HCT116 (cell line): ENCODE data around the gene AATF. TPM values are rescaled to one million over a fixed set of nuclear protein-coding genes. Genes with fewer than 3 reads are reported as not detected.

Experiments
- ATAC-seq: fragments of 200-7000 bp; cut with Tn5 transposase; 2 replicates; pipeline ENCODE4 v1.9.1; 2020; ENCODE audit warnings: mild to moderate bottlenecking, moderate library complexity
- BruUV-seq: library from RNA; stranded (reverse); fragments of 400-500 nt; replicated peaks from 2 replicates; lab custom pipeline; 2021; lab: Mats Ljungman, UMichigan
- CTCF ChIA-PET: fragments of 300-600 bp; sonication (Branson Sonifier 250); formaldehyde crosslinking; loops from one replicate; lab custom pipeline; 2021; ENCODE audit warnings: antibody characterized with exemption; lab: Charles Lee
- POLR2A ChIA-PET: fragments of 300-600, 350-600 bp; sonication (Branson Sonifier 250); formaldehyde crosslinking; loops from one replicate; lab custom pipeline; 2021; ENCODE audit warnings: antibody characterized with exemption; lab: Charles Lee
- RAD21 ChIA-PET, 2 experiments: fragments of 300-600 bp; sonication (Branson Sonifier 250); formaldehyde crosslinking; loops; one replicate each; lab custom pipeline; 2023; ENCODE audit warnings: low total read pairs in 2 of 2; ENCODE audit not compliant: uncharacterized antibody in 2 of 2, unreplicated experiment in 2 of 2, low non-redundant PET in 1 of 2; lab: Charles Lee
- DNase-seq: peaks from one replicate; pipeline ENCODE4 v3.0.0-alpha.2; 2010; ENCODE audit warnings: low read depth, low spot score
- H2AFZ ChIP-seq: fragments of 200-600 bp; shearing (Covaris generic), sonication (generic); 2 replicates; pipeline ENCODE4 v1.6.1; 2017; ENCODE audit warnings: low read depth, mixed run types, mixed read lengths, antibody characterized with exemption, low read length; ENCODE audit not compliant: poor library complexity, severe bottlenecking
- H3K27ac ChIP-seq: 2 replicates; pipeline ENCODE4 v1.5.1; 2012; ENCODE audit warnings: low read depth, low read length
- H3K27me3 ChIP-seq: fragments of 200-600 bp; sonication (generic); 2 replicates; pipeline ENCODE4 v1.6.1; 2016; ENCODE audit warnings: mixed run types, low read length, mixed read lengths; ENCODE audit not compliant: insufficient read depth
- H3K36me3 ChIP-seq, 2 experiments: fragments of 200-500 bp in 1 of 2; fragments of 200-600 bp in 1 of 2; sonication (Bioruptor generic) in 1 of 2; sonication (generic) in 1 of 2; 2 replicates each; pipeline versions ENCODE4 v1.5.1 to v1.6.1; 2014 to 2016; ENCODE audit warnings: low read length in 2 of 2, inconsistent platforms in 1 of 2, mixed read lengths in 1 of 2, mixed run types in 1 of 2; ENCODE audit not compliant: insufficient read depth in 2 of 2, control insufficient read depth in 1 of 2
- H3K4me1 ChIP-seq, 2 experiments: fragments of 200-600 bp in 1 of 2; sonication (generic) in 1 of 2; 2 replicates each; pipeline versions ENCODE4 v1.5.1 to v1.6.1; 2012 to 2017; ENCODE audit warnings: low read length in 2 of 2, inconsistent platforms in 1 of 2, mild to moderate bottlenecking in 1 of 2, mixed read lengths in 1 of 2, mixed run types in 1 of 2, moderate library complexity in 1 of 2; ENCODE audit not compliant: insufficient read depth in 2 of 2, control insufficient read depth in 1 of 2
- H3K4me2 ChIP-seq: fragments of 200-600 bp; sonication (generic); 2 replicates; pipeline ENCODE4 v1.6.1; 2017; ENCODE audit warnings: mixed run types, low read length, mixed read lengths
- H3K4me3 ChIP-seq, 2 experiments: fragments of 200-600 bp in 1 of 2; sonication (generic) in 1 of 2; replicated peaks in 1 of 2; 2 replicates each; pipeline ENCODE4 v1.5.1; 2011 to 2016; ENCODE audit warnings: low read length in 2 of 2, control low read depth in 1 of 2, low read depth in 1 of 2, mild to moderate bottlenecking in 1 of 2, mixed read lengths in 1 of 2, mixed run types in 1 of 2
- H3K79me2 ChIP-seq: fragments of 200-600 bp; sonication (generic); 2 replicates; pipeline ENCODE4 v1.6.1; 2017; ENCODE audit warnings: mild to moderate bottlenecking, mixed run types, low read length, moderate library complexity, mixed read lengths; ENCODE audit not compliant: insufficient read depth
- H3K9ac ChIP-seq: fragments of 200-600 bp; sonication (generic); 2 replicates; pipeline ENCODE4 v1.6.1; 2016; ENCODE audit warnings: low read length, mixed read lengths
- H3K9me2 ChIP-seq: fragments of 200-600 bp; sonication (generic), shearing (Covaris generic); 2 replicates; pipeline ENCODE4 v1.6.1; 2017; ENCODE audit warnings: mixed run types, mild to moderate bottlenecking, moderate library complexity; ENCODE audit not compliant: insufficient read depth
- H3K9me3 ChIP-seq, 2 experiments: fragments of 200-500 bp in 1 of 2; fragments of 200-600 bp in 1 of 2; sonication (Bioruptor generic) in 1 of 2; sonication (generic) in 1 of 2; 2 replicates each; pipeline ENCODE4 v1.6.1; 2014 to 2017; ENCODE audit warnings: low read length in 2 of 2, mixed read lengths in 2 of 2, inconsistent platforms in 1 of 2, low read depth in 1 of 2, mild to moderate bottlenecking in 1 of 2, mixed run types in 1 of 2, moderate library complexity in 1 of 2; ENCODE audit not compliant: control insufficient read depth in 1 of 2, insufficient read depth in 1 of 2
- H4K20me1 ChIP-seq: fragments of 200-600 bp; sonication (generic), shearing (Covaris generic); 2 replicates; pipeline ENCODE4 v1.6.1; 2017; ENCODE audit warnings: mixed run types, mild to moderate bottlenecking, moderate library complexity; ENCODE audit not compliant: insufficient read depth
- CEBPB ChIP-seq: IDR thresholded peaks from 2 replicates; pipeline ENCODE4 v1.6.1; 2012; ENCODE audit warnings: low read depth
- EGR1 ChIP-seq: IDR thresholded peaks from 2 replicates; pipeline ENCODE4 v1.6.1; 2012; ENCODE audit warnings: low read depth
- EZH2 ChIP-seq: fragments of 200-600 bp; sonication (generic); IDR thresholded peaks from 2 replicates; pipeline ENCODE4 v1.6.1; 2017; ENCODE audit warnings: antibody characterized with exemption, mixed run types
- MAX ChIP-seq: IDR thresholded peaks from 2 replicates; pipeline ENCODE4 v1.6.1; 2012
- SRF ChIP-seq: IDR thresholded peaks from 2 replicates; pipeline ENCODE4 v1.6.1; 2012; ENCODE audit warnings: low read depth
- ZBTB33 ChIP-seq: IDR thresholded peaks from 2 replicates; pipeline ENCODE4 v1.6.1; 2011; ENCODE audit warnings: mild to moderate bottlenecking, low read length, moderate library complexity; ENCODE audit not compliant: insufficient replicate concordance; ENCODE audit errors: extremely low read depth
- intact Hi-C: fragments of 100-400 bp; cut with micrococcal nuclease; formaldehyde crosslinking; loops from 2 replicates; pipeline ENCODE4 v1.10.0; 2022
- total RNA-seq: library from RNA; stranded (reverse); gene quantifications from one replicate; pipeline ENCODE4 v1.2.1, GENCODE V29; 2021; ENCODE audit not compliant: unreplicated experiment
- TF ChIP-seq, protein P1 (sequence below), 3 experiments: fragments of 200-600 bp in 1 of 3; sonication (generic) in 1 of 3; IDR thresholded peaks in 2 of 3; conservative IDR thresholded peaks in 1 of 3; 2 replicates each; pipeline ENCODE4 v1.5.1; 2012 to 2017; ENCODE audit warnings: low read depth in 2 of 3, low read length in 2 of 3, antibody characterized with exemption in 1 of 3, borderline replicate concordance in 1 of 3, control low read depth in 1 of 3, mild to moderate bottlenecking in 1 of 3, mixed read lengths in 1 of 3, mixed run types in 1 of 3, moderate library complexity in 1 of 3; ENCODE audit not compliant: insufficient read depth in 1 of 3

The AATF gene
- total RNA-seq, 1 experiment from 2014 or later = 105 TPM

DNA sequence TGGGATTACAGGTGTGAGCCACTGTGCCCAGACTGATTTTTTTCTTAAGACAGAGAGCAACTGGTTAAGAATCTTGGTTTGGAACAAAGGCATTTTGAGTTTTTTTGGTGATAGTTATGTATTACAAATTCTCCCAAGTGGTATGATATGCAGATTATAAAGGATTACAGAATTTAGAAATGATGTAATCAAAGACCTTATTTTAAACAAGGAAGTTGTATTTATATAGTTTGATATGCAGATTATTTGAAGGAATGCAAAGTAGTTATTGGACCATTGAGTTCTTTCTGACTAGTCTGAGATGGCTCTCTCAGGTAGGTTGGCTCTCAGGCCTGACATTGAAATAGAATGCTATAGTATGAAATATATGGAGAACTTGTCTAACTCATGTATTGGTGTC lies 34.9 kb downstream of the AATF start:
- H3K4me1 ChIP-seq = peaks cover 0 to 2% of the 10 kb centered on the region in 2 experiments; a peak in 1 of 4 replicates
- H2AFZ ChIP-seq = no peak overlapping the region
- no peak overlapping the region for H3K4me2 ChIP-seq
- H3K27ac ChIP-seq = no peak overlapping the region
- RAD21 ChIA-PET = no interaction called here
- POLR2A ChIA-PET = no interaction called here
- peaks cover 18% of the 10 kb centered on the region; the same call in 1 of the 2 replicates for H4K20me1 ChIP-seq
- no peak for TF ChIP-seq EZH2
- TF ChIP-seq ZBTB33 = no peak
- TF ChIP-seq SRF = no peak
- TF ChIP-seq, protein P1, sequence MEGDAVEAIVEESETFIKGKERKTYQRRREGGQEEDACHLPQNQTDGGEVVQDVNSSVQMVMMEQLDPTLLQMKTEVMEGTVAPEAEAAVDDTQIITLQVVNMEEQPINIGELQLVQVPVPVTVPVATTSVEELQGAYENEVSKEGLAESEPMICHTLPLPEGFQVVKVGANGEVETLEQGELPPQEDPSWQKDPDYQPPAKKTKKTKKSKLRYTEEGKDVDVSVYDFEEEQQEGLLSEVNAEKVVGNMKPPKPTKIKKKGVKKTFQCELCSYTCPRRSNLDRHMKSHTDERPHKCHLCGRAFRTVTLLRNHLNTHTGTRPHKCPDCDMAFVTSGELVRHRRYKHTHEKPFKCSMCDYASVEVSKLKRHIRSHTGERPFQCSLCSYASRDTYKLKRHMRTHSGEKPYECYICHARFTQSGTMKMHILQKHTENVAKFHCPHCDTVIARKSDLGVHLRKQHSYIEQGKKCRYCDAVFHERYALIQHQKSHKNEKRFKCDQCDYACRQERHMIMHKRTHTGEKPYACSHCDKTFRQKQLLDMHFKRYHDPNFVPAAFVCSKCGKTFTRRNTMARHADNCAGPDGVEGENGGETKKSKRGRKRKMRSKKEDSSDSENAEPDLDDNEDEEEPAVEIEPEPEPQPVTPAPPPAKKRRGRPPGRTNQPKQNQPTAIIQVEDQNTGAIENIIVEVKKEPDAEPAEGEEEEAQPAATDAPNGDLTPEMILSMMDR (IDR thresholded peaks at IDR 0.05 in 2 of 3, conservative IDR thresholded peaks at IDR 0.05 in 1 of 3; ENCODE audit: borderline replicate concordance in 1 of 3, insufficient read depth in 1 of 3, low read depth in 2 of 3, low read length in 2 of 3) = no peak
- TF ChIP-seq MAX = no peak
- no peak for TF ChIP-seq CEBPB
- no peak for TF ChIP-seq EGR1
- no peaks in the 10 kb centered on the region for H3K9me3 ChIP-seq
- DNase-seq (no peak), ATAC-seq (no peak)
- intact Hi-C loops = no loop called here
- no peak overlapping the region for H3K9ac ChIP-seq
- CTCF ChIA-PET = no interaction called here
- H3K27me3 ChIP-seq = no peaks in the 10 kb centered on the region
- no peaks in the 10 kb centered on the region for H3K9me2 ChIP-seq
- peaks cover 91% of the 10 kb centered on the region for H3K79me2 ChIP-seq
- peaks cover 10 to 15% of the 10 kb centered on the region in 2 experiments; a peak in 3 of 4 replicates for H3K36me3 ChIP-seq
- H3K4me3 ChIP-seq = no peak overlapping the region
- BruUV-seq = no TSS peak
